GM18526 (cell line): ENCODE results near the gene ETV3L.

ENCODE experiments used
- POLR2A ChIP-seq: IDR thresholded peaks from 3 replicates; pipeline ENCODE4 v1.6.1; 2011; ENCODE audit not compliant: insufficient read length; ENCODE audit errors: extremely low read depth

Gene ETV3L

DNA sequence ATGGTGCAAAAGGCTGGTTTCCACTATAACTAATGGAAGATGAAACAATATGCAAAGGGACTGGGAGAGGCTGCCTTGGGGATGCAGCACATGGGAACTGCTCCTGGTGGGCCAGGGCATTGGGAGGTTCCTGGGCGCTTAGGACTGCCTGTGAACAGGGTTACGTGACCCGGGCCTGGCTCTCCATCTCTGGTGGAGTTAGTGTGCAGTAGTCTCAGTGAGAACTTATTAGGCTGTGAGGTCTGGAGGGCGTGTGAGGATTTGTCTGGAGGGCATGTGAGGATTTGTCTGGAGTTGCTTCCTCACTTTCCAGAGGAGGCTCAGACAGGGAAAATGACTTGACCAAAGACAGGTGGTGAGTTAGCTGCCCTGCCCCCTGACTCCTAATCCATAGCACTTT lies 1.5 kb upstream of the ETV3L start:
- no peak for TF ChIP-seq POLR2A

DNA sequence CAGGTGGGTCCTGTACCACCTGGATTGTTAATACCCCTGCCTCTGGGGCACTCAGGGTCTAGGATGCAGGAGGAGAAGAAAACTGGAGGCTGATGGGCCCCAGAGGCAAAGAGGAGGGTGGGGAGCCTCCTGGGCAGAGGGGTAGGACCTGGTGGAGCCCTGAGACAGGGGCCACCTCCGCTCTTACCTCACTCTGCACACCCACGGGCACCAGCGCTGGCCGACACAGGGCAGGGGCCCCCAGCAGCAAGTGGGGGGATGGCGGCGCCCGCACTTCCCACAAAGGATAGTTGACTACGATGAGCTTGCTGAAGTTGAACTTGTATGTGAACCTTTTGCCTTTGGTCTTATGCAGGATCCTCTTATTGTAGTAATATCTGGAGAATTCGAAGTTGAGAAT lies 1.1 kb downstream of the ETV3L start:
- TF ChIP-seq POLR2A, result no peak

DNA sequence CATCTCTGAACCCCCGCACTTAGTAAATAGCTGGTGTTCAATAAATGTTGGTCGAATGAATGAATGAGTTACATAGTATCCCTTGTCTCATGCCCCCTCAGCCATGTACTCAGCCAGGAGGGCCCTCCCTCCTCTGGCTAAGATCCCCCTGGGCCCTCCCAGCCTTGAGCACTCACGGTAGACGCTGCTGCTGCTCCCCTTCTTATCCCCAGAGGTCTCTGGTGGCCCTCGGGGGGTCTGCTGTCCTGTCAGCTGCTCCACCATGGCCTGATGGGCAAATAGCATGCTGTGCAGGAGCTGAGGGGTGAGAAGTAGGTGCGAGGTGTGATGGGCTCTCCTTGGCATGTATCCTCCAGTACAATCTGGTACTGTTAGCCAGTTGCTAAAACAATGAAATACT lies 1.9 kb downstream of the ETV3L start:
- no peak for TF ChIP-seq POLR2A

DNA sequence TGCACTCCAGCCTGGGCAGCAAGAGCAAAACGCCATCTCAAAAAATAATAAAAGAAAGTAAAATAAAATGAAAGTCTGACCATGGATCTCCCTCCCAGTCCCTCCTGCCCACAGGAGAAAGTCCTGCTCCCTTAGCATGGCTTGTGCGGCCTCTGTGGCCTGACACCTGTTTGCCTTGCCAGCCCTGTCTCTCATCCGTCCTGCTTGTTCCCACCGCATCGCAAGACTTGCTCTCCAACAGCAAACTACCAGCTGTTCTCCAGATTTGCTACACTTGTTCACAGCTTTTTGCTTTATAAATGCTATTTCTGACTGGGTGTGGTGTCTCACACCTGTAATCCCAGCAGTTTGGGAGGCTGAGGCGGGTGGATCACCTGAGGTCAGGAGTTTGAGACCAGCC lies 2.7 kb downstream of the ETV3L start:
- no peak for TF ChIP-seq POLR2A

DNA sequence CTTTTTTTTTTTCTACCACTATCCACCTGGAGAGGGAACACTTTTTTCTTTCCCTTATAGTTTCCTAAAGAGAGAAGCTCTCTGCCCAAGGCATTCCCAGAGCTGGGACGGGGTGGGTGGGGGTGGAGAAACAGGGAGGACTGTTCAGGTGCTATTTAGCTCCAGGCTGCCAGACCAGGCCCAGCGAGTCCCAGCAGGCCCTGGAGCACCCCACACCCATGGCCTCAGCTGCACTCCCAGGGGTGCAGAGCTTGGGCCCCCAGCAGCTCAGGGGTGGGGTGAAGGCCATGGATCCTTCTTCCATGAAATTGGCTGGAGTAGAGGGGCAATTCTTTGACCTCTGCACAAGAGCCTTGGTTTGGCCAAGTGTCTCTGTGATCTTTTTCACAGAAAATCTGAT lies 4.1 kb downstream of the ETV3L start:
- TF ChIP-seq POLR2A, result no peak

DNA sequence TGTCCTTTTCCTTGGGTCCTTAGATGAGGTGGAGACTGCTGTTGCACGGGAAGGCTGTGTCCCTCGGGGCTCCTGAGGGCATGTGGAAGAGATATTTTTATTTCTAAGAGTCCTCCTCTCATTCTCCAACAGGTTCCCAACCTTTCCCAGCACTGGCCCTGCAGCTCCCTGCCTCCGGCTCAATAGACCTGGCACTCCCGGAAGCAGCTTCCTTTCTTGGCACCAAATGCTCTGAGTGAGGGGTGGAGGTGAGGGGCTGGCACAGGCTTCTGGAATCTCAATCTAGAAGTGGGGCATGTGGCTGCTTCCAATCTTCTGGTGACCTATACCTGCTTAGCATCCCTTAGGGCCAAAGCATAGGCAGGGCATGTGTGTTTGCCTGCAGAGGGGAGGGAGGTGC lies 4.5 kb downstream of the ETV3L start:
- TF ChIP-seq POLR2A, result no peak

DNA sequence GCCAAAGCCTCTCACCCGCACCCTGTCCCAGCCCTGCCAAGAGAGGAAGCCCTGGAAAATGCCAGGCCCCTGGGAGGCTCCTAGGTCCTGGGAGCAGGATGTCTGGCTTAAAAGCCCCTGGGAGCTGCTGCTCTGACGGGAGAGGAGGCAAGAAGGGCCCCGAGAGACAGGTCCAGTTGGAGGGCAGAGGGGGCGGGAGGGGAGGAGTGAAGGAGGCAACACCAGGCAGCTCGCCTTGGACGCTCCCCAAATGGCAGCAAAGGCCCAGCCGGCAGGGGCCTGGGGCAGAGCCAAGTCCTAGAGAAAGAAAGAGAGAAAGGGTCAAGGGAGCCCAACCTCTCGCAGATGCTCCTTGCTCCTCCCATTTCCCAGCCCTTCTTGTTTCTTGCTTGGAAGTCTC lies 6.8 kb downstream of the ETV3L start:
- TF ChIP-seq POLR2A, result no peak

DNA sequence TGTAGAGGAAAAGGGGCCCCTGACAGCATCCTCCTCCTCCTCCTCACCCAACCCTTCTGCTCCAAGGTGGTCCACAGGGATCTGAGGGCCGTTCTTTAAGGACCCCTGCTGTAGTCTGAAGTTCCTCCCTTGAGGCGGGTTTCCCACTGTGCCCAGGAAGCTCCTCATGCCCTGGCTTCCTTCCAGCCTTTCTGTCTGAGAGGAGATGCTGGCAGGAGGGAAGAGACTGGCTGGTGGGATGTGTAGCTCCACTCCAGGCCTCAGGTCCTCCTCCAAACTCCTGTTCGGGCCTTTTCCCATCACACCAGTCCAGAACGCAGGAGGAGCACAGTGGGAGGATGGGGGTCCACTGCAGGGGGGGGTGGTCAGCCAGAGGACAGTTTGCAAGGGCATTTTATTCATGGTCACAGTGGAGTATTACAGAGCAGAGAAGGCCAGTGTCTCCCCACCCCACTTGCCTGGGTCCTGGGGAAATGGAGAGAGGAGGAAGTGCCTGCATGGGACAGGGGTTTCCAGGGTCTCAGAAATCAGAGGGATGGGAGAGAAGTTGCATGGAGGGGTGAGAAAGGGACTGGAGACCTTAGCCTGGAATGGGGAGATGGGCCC lies 7.8 kb downstream of the ETV3L start:
- no peak for TF ChIP-seq POLR2A

DNA sequence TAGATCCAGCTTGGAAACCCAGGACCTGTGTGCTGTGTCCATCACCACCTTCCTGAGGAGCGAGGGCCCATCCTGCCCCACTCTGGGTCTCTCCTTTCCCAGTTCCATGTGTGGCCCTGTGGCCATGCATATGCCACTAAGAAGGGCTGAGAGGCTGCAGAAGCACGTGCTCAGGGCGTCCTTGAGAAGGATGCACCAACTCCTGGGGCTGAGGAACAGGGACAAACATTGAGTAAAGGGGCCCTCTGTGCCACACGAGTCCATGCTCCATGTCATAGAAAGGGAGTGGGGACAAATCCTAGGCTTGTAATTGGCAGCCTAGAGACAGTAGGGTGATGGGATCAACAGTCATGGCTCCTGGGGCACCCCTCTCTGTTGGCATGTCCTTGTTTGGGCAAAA lies 8.4 kb downstream of the ETV3L start:
- TF ChIP-seq POLR2A, result no peak

DNA sequence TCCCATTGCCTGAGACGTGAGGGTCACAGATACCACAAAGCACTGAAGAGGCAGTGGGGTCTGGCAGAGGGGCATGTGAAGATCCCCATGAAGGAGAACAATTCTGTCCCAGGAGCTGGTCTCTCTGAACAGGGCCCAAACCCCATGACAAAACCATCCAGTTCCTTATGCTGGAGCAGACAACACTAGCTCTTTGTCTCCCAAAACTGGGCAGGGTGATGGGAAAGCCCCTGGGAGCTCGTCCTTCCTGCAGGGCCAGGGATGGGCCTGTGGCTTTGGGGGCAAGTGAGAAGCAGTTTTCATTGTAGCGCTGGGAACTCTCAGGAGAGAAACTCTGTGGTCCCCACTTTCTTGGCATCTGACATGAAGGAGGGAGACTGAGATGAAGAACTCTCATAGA lies 8.8 kb downstream of the ETV3L start:
- TF ChIP-seq POLR2A, result no peak

DNA sequence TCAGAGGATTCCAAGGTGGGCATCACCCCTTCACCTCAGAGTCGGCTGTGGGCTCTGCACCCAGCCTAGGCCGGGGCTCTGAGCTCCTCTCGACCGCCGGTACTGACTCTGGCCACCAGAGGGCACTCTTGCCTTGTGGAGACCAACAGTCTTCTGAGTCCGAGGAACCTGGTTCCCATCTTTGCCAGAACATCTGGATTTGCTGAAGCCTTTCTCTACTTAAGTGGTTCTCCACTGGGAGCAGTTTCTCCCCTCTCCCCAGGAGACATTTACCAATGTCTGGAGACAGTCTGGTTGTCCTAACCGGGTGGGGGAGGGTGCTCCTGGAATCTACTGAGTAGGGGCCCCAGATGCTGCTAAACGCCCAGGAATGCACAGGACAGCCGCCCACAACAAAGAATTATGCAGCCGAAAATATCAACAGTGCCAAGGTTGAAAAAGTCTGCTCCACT lies 9.4 kb downstream of the ETV3L start:
- TF ChIP-seq POLR2A, result no peak

DNA sequence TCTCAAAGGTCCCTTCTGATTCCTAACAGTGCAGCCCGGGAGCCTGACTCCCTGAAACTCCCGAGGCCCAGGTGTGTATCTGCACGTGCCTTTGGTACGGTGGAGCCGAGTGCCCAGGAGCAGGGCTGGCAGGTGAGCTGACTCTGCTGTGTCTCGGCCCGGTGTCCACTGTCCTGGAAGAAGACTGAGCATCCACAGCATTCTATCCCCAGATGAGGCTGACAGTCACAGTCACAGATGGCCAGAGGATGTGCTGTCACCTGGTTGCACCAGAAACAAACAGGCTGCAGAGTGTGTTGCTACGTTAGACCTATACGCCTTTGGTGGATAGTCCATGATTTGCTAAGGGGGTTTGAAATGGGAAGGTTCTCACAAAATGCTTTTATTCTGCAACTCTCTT lies 9.8 kb downstream of the ETV3L start:
- TF ChIP-seq POLR2A, result no peak

DNA sequence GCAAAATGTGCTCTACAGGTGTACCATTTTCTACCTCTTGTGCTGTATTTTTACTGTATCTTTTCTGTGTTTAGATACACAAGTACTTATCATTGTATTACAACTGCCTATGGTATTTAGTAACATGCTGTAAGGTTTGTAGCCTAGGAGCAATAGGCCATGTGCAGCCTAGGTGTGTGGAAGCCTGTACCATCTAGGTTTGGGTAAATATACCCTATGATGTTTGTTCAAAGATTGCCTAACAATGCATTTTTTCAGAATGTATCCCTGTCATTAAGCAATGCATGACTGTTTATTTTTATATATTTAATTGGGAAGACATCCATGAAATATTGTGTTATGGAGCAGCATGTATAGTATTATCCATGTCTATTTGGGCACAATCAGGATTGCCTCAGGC lies 11.0 kb downstream of the ETV3L start:
- TF ChIP-seq POLR2A, result no peak

DNA sequence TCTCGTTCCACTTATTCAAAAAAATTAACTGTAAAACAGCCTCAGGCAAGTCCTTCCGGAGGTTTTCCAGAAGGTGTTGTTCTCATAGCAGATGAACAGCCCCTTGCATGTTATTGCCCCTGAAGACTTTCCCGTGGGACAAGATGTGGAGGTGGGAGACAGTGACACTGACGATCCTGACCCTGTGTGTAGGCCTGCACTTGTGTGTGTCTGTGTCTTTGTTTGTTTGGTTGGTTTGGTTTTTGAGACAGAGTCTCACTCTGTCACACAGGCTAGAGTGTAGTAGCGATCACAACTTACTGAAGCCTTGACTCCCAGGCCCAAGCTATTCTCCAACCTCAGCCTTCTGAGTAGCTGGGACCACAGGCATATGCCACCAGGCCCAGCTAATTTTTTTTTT lies 12.6 kb downstream of the ETV3L start:
- TF ChIP-seq POLR2A, result no peak

DNA sequence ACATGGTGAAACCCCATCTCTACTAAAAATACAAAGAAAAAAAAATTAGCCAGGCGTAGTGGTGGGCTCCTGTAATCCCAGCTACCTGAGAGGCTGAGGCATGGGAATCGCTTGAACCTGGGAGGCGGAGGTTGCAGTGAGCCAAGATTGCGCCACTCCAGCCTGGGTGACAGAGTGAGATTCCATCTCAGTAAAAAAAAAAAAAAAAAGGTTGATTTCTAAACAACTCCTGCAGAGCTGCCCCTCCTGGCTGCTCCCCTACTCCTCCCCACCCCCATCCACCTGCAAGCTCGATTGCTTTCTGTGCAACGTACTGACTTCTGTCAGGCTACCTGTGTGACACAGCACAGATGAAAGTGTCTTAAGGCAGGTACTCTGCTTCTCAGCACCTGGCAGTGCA lies 13.3 kb downstream of the ETV3L start:
- no peak for TF ChIP-seq POLR2A

DNA sequence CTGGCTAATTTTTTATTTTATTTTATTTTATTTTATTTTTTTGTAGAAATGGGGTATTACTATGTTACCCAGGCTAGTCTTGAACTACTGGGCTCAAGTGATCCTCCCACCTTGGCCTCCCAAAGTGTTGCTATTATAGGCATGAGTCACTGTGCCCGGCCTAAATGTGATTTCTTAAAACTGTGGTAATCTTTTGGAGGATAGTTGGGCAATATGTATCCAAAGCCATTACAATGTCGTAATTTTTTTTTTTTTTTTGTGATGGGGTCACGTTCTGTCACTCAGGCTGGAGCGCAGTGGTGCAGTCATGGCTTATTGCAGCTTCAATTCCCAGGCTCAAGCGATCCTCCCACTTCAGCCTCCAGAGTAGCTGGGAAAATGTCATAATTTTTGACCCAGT lies 14.2 kb downstream of the ETV3L start:
- TF ChIP-seq POLR2A, result no peak

DNA sequence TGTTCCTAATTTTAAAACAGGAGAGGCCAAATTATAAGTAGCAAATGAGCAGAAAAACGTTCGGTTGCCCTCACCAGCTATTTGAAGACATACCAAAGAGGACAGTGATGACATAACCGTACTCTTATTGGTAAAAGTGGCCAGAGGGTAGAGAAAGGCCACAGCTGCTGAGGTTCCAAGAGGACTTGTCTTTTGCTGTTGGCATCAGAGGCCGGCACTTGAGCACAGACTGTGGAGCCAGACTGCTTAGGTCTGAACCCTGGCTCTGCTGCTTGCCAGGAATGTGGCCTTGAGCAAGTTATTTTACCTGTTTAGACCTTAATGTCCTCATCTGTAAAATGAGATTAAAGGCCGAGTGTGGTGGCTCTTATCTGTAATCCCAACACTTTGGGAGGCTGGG lies 14.9 kb downstream of the ETV3L start:
- no peak for TF ChIP-seq POLR2A

DNA sequence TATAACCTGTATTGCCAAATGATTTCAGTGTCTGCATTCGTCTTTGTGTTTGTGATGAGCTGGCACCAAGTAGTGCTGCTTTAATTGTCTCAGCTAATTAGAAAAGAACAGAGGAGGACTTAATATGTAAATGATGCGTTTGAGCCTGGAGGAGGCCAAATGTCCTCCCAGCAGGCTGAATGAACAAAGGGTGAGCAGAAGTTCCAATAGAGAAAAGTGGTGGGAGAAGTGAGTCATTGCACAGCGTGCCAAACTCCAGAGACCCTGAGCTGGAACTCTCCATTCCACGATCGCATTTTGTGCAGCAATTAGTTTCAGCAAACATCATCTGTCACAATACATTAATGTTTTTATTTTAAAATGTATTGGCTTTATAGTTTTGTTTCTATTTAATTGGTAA lies 17.9 kb downstream of the ETV3L start:
- no peak for TF ChIP-seq POLR2A
